Right lobe of liver (tissue), 4 donors: ENCODE measurements around the gene CRIP1.

Source experiments
- POLR2A ChIP-seq: fragments of 450-650 bp; IDR thresholded peaks from one replicate; pipeline ENCODE4 v1.6.1; 2017; ENCODE audit warnings: antibody characterized with exemption, mild to moderate bottlenecking
- TF ChIP-seq, protein P1 (sequence below), 4 donors: fragments of 200-600 bp in 3 of 4; fragments of 450-650 bp in 1 of 4; IDR thresholded peaks; one replicate each; pipeline versions ENCODE4 v1.5.1 to v1.8.0; 2016 to 2022; ENCODE audit warnings: antibody characterized with exemption in 4 of 4, mild to moderate bottlenecking in 2 of 4
- donor health status: DM: no; HTN: no; CAD: no.
- donor health status: DM: no; HTN: no; CAD: no.
- donor health status: DM: no; HTN: yes; CAD: no.

- TF ChIP-seq, protein P1, sequence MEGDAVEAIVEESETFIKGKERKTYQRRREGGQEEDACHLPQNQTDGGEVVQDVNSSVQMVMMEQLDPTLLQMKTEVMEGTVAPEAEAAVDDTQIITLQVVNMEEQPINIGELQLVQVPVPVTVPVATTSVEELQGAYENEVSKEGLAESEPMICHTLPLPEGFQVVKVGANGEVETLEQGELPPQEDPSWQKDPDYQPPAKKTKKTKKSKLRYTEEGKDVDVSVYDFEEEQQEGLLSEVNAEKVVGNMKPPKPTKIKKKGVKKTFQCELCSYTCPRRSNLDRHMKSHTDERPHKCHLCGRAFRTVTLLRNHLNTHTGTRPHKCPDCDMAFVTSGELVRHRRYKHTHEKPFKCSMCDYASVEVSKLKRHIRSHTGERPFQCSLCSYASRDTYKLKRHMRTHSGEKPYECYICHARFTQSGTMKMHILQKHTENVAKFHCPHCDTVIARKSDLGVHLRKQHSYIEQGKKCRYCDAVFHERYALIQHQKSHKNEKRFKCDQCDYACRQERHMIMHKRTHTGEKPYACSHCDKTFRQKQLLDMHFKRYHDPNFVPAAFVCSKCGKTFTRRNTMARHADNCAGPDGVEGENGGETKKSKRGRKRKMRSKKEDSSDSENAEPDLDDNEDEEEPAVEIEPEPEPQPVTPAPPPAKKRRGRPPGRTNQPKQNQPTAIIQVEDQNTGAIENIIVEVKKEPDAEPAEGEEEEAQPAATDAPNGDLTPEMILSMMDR (IDR thresholded peaks at IDR 0.05), result no peak
- no peak for TF ChIP-seq POLR2A
Observed at GRCh38 chr14:105440992-105441391, 45.7 kb upstream of the CRIP1 start.
